ENCODE measurements around the gene FUT4. TPM values are rescaled to one million over a fixed set of nuclear protein-coding genes. Genes with fewer than 3 reads are reported as not detected.
A peak's percentile ranks its signal among the peaks of the same experiment; 100 is the strongest.

Gene FUT4
- total RNA-seq, 2 donors from 2014 or later: 3.3 to 3.4 TPM

DNA sequence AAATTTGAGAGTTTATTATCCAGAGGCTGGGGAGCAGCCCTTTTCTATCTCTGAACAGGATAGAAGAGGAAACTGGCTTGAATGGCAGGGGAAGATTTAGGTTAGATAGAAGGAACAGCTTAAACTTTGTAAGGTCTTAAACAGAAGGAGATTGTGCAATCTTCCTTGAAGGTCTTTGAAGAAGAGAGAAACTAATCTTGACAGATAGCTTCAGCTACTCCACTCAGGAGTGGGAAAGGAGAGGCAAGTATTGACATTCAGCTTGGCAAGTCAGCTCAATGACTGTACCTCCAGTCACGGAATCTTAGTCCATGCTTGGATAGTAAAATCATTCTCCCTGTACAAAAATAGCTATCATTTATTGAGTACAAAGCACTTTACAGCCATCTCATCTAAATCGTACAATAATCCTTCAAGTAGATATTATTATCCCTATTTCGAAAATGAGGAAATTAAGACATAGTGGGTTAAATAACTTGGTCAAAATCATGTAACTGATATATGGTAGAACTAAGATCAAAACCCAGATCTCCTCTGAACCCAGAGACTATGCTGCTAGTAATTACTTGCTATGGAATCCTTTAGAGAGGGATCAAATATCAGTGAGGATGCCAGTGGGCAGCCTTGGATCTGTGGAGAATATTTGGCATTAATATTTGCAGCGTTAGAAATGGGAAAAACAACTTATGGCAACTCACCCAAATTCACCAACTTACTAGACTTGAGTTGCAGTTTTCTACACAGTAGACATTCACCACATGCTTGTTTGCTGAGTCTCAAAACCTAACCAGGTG, 16.9 kb upstream of the FUT4 start:
- no peaks in the 10 kb centered on the region for H3K27me3 ChIP-seq
- no peak overlapping the region for H3K4me3 ChIP-seq
- H3K9me3 ChIP-seq: no peaks in the 10 kb centered on the region
- H3K27ac ChIP-seq: no peak overlapping the region
- H3K36me3 ChIP-seq: no peaks in the 10 kb centered on the region
- no peaks in the 10 kb centered on the region for H3K4me1 ChIP-seq
- TF ChIP-seq, protein P1, sequence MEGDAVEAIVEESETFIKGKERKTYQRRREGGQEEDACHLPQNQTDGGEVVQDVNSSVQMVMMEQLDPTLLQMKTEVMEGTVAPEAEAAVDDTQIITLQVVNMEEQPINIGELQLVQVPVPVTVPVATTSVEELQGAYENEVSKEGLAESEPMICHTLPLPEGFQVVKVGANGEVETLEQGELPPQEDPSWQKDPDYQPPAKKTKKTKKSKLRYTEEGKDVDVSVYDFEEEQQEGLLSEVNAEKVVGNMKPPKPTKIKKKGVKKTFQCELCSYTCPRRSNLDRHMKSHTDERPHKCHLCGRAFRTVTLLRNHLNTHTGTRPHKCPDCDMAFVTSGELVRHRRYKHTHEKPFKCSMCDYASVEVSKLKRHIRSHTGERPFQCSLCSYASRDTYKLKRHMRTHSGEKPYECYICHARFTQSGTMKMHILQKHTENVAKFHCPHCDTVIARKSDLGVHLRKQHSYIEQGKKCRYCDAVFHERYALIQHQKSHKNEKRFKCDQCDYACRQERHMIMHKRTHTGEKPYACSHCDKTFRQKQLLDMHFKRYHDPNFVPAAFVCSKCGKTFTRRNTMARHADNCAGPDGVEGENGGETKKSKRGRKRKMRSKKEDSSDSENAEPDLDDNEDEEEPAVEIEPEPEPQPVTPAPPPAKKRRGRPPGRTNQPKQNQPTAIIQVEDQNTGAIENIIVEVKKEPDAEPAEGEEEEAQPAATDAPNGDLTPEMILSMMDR (IDR thresholded peaks at IDR 0.05): no peak
- no peak for DNase-seq (ENCODE audit: low spot score)

DNA sequence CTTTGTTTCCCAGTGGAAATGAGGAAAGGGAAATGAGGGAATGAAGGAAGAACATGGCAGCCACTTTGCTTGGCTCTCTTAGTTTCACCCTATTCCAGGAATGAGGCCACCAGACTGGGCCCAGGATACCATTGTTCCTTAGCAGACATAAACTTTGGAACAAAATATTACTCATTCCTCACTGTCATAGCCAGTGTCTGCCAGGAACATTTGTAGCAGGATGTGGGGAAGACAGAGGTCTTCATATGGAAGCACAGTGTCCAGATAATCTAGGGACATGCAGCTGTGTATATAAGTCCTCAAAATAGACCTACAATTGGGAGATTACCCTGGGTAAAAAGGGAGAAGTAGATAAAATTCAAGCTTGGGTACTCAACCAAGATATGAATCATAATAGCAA, 15.2 kb upstream of the FUT4 start:
- H3K27ac ChIP-seq: no peak overlapping the region
- TF ChIP-seq, protein P1 (IDR thresholded peaks at IDR 0.05): no peak
- no peaks in the 10 kb centered on the region for H3K27me3 ChIP-seq
- H3K36me3 ChIP-seq: no peaks in the 10 kb centered on the region
- H3K4me3 ChIP-seq: no peak overlapping the region
- H3K4me1 ChIP-seq: no peaks in the 10 kb centered on the region
- no peaks in the 10 kb centered on the region for H3K9me3 ChIP-seq
- DNase-seq (ENCODE audit: low spot score): no peak

DNA sequence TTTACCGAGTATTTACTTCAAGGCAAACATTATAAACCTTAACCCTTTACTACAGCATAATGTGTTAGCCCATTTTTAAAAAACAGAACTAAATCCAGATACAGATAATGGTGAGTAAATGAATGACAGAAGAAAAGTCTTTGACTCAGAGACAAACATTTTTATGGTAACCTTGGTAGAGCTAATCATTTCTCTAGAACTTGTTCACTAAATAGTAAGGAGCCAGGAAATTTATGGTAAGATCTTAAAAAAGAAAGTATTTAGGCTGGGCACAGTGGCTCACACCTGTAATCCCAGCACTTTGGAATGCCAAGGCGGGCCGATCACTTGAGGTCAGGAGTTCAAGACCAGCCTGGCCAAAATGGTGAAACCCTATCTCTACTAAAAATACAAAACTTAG, 11.5 kb upstream of the FUT4 start:
- no peaks in the 10 kb centered on the region for H3K9me3 ChIP-seq
- TF ChIP-seq, protein P1 (IDR thresholded peaks at IDR 0.05): no peak
- H3K4me3 ChIP-seq: no peak overlapping the region
- peaks cover 0 to 7% of the 10 kb centered on the region in 2 donors for H3K4me1 ChIP-seq
- H3K36me3 ChIP-seq: no peaks in the 10 kb centered on the region
- H3K27ac ChIP-seq: peak overlapping the region in 1 of 2 donors; percentile 76
- DNase-seq (ENCODE audit: low spot score): no peak
- H3K27me3 ChIP-seq: no peaks in the 10 kb centered on the region

DNA sequence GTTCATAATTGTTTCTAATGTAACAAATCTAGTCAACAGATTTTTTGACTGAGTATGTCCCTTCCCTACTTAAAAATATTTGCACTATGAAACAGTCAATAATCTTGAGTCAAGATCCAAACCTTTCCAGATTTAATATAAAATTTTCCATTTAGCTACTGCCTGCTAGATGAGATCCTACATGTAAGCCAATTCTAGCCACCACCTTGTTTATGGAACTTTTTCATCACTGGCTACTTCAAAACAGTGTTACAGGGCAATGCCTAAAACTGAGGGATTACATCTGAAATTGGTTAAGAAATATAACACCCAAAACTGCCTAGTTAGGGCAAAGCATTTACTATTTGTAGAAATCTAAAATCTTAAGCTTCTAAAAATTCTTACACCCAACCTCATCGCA, 10.5 kb upstream of the FUT4 start:
- no peaks in the 10 kb centered on the region for H3K9me3 ChIP-seq
- H3K4me1 ChIP-seq: peaks cover 0 to 7% of the 10 kb centered on the region in 2 donors
- H3K27me3 ChIP-seq: no peaks in the 10 kb centered on the region
- no peak overlapping the region for H3K4me3 ChIP-seq
- TF ChIP-seq, protein P1 (IDR thresholded peaks at IDR 0.05): no peak
- H3K36me3 ChIP-seq: no peaks in the 10 kb centered on the region
- peak overlapping the region; percentile 47 to 76 for H3K27ac ChIP-seq
- DNase-seq (ENCODE audit: low spot score): no peak

DNA sequence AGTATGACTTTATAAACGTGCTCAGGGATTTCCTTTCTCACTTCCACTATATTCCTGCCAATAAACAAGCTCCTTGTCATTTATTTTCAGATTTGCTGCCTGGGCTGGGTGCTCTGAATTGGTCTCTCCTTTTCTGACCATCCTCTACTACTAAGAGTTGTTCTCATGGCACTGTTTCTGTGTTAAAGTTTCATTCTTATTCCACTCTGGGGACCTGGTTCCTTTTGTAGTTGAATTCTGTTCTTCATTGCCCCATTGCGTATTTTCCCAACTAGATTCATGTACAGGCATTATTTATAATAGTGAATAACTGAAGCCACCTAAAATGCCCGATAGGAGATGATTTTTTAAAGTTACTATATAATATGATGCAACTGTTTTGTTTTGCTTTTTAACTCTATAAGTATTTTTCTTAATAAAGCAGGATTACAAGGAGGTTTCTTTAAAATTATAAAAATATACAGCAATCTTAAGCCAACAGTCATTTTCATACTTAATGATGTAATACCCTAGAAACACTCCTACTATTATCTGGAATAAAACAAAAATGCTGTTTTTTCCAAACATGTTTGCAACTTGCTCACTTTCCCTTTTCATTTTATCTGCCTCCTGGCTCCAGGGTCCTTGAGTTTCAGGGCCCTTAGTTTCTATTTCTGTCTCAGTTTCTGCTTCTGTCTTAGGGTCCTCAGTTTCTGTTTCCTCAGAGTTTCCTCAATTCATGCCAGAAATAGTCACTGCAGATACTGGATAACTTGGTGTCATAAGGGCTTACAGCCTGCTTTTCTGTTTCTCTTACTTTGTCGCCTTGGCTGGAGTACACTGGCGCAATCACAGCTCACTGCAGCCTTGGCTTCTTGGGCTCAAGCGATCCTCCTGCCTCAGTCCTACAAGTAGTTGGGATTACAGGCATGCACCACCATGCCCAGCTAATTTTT, 9.8 kb upstream of the FUT4 start:
- H3K4me1 ChIP-seq: peaks cover 0 to 7% of the 10 kb centered on the region in 2 donors
- no peaks in the 10 kb centered on the region for H3K9me3 ChIP-seq
- H3K27me3 ChIP-seq: no peaks in the 10 kb centered on the region
- no peak overlapping the region for H3K4me3 ChIP-seq
- peak overlapping the region; percentile 47 to 76 for H3K27ac ChIP-seq
- peak; percentile 77 for DNase-seq (ENCODE audit: low spot score)
- no peaks in the 10 kb centered on the region for H3K36me3 ChIP-seq
- TF ChIP-seq, protein P1 (IDR thresholded peaks at IDR 0.05): no peak
